ENCODE data around the gene SERTAD2. TPM values are rescaled to one million over a fixed set of nuclear protein-coding genes. Genes with fewer than 3 reads are reported as not detected.

SERTAD2 gene
- total RNA-seq, 2 experiments from 2014 or later: 50.5 to 54.1 TPM

DNA sequence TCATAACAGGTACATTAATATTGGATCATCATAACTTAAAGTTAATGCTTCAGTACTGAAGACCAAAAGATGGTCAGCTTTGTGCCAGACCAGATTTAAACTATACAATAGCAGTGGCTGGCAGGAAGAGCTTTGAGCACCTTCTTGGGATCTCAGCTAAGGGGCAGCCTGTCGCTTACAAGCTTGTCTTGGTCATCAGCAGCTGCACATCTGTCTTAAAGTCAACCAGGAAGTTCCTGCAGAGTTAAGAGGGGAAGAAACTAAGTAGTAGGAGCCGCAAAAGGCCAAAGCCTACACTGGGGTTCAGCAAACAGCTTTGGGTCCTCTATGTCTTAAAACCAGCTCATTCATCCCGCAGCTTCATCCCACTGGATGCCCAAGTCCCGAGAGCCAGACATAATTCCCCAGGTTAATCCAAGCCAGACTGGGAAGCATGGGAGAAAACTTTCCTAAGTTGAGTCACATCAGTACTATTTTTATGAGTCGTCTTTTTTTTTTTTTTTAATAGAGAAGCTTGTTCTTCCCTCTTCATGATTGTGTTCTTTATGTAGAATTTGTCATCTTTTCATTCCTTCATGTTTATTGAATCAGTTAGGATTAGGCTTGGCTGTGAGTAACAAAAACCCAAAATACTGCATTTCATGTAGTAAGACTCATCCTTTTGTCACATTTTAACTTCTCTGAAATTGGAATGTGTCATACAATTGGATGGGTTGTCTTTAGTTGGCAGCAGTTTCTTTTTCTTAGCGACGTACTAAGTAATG is 59.3 kb downstream of the SERTAD2 start:
- H3K27ac ChIP-seq (ENCODE audit: low read depth in 1 of 2, low read length in 2 of 2): no peak overlapping the region
- no peak overlapping the region for H3K4me3 Mint-ChIP-seq
- no peaks in the 10 kb centered on the region for H3K9me3 Mint-ChIP-seq
- no peak overlapping the region for H3K4me3 ChIP-seq (ENCODE audit: low read length)
- intact Hi-C loops (cut with DNase I, micrococcal nuclease): no loop called here
- POLR2A ChIA-PET: interaction anchor here (1.1 to 1.8 kb wide), 4 partner anchors 12 to 59 kb away, joined by 3 to 6 read pairs (median 4); partner anchors contain the start of gene SERTAD2
- peaks cover 33% of the 10 kb centered on the region for H3K36me3 ChIP-seq (ENCODE audit: insufficient read depth, low read length)
- TF ChIP-seq, protein P1, sequence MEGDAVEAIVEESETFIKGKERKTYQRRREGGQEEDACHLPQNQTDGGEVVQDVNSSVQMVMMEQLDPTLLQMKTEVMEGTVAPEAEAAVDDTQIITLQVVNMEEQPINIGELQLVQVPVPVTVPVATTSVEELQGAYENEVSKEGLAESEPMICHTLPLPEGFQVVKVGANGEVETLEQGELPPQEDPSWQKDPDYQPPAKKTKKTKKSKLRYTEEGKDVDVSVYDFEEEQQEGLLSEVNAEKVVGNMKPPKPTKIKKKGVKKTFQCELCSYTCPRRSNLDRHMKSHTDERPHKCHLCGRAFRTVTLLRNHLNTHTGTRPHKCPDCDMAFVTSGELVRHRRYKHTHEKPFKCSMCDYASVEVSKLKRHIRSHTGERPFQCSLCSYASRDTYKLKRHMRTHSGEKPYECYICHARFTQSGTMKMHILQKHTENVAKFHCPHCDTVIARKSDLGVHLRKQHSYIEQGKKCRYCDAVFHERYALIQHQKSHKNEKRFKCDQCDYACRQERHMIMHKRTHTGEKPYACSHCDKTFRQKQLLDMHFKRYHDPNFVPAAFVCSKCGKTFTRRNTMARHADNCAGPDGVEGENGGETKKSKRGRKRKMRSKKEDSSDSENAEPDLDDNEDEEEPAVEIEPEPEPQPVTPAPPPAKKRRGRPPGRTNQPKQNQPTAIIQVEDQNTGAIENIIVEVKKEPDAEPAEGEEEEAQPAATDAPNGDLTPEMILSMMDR (IDR thresholded peaks at IDR 0.05): no peak
- H3K4me1 Mint-ChIP-seq (ENCODE audit: low read depth): no peaks in the 10 kb centered on the region
- DNase-seq (no peak), ATAC-seq (ENCODE audit: poor library complexity) (no peak)
- no peak overlapping the region for H3K27ac Mint-ChIP-seq
- peaks cover 2% of the 10 kb centered on the region for H3K4me1 ChIP-seq (ENCODE audit: insufficient read depth, low read length)
- CTCF ChIA-PET: interaction anchor here (1.0 kb wide), 1 partner anchor 72 kb away, joined by 3 read pairs; no protein-coding TSS in a partner anchor
- H3K27me3 ChIP-seq (ENCODE audit: control insufficient read depth in 1 of 2, insufficient read depth in 2 of 2, low read length in 2 of 2): no peaks in the 10 kb centered on the region
- H3K36me3 Mint-ChIP-seq (ENCODE audit: low read depth): peaks cover 30% of the 10 kb centered on the region
- H3K9me3 ChIP-seq (ENCODE audit: control insufficient read depth in 1 of 2, insufficient read depth in 1 of 2, low read length in 2 of 2): no peaks in the 10 kb centered on the region
- H3K27me3 Mint-ChIP-seq: no peaks in the 10 kb centered on the region

DNA sequence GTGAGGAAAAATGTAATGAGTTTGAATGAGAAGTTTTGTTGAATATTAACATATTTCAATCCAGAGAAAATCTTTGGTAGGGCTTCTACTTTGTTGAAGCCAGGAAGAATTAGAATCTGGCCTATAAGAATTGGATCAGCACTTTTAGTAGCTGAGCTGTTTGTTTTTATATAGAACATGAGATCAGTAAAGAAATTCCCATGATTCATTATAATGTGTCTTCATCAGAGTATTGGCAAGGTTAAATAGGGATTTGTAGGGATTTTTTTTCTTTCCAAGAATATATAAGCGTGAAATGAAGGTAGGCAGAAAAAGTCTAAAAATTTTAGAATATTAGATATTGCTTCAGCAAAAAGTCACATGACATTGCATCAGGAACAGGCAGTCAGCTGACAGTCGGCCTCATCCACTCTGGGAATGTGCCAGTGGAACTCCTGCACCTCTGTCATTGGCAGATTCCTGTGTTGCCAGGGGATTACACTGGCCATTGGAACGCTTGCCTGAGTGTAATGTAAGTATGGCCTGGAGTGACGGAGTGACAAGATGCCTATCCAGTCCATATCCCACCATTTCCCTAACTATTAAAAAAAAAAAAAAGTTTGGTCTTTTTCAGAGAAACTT is 60.6 kb downstream of the SERTAD2 start:
- H3K27ac Mint-ChIP-seq: no peak overlapping the region
- no peaks in the 10 kb centered on the region for H3K4me1 Mint-ChIP-seq (ENCODE audit: low read depth)

DNA sequence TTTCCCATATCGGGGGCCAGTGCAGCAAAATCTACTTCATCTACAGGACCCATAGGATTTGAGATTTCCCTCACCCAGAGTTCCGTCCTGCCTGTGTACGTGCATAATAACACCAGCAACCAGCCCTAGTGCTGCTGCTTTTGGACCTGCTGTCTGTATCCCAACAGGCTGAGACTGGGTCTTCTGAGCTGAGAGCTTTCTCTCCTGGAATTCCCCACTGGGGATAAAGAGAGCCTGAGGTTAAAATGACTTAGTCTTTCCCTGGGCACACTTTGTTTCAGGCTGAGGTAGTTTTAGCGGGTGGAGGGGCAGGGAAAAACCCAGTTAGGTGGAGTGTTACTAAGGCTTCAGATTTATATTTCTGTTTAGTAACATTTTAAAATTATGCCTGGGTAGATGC is 62.5 kb downstream of the SERTAD2 start:
- no peaks in the 10 kb centered on the region for H3K4me1 ChIP-seq (ENCODE audit: insufficient read depth, low read length)
- CTCF ChIA-PET: no interaction called here
- no peaks in the 10 kb centered on the region for H3K4me1 Mint-ChIP-seq (ENCODE audit: low read depth)
- intact Hi-C loops (cut with DNase I, micrococcal nuclease): no loop called here
- H3K27ac ChIP-seq (ENCODE audit: low read depth in 1 of 2, low read length in 2 of 2): no peak overlapping the region
- POLR2A ChIA-PET: no interaction called here
- H3K27me3 Mint-ChIP-seq: no peaks in the 10 kb centered on the region
- H3K4me3 Mint-ChIP-seq: no peak overlapping the region
- H3K36me3 ChIP-seq (ENCODE audit: insufficient read depth, low read length): peaks cover 55% of the 10 kb centered on the region
- H3K9me3 ChIP-seq (ENCODE audit: control insufficient read depth in 1 of 2, insufficient read depth in 1 of 2, low read length in 2 of 2): no peaks in the 10 kb centered on the region
- no peak overlapping the region for H3K4me3 ChIP-seq (ENCODE audit: low read length)
- TF ChIP-seq, protein P1 (IDR thresholded peaks at IDR 0.05): no peak
- ATAC-seq (ENCODE audit: poor library complexity) (no peak), DNase-seq (no peak)
- no peaks in the 10 kb centered on the region for H3K27me3 ChIP-seq (ENCODE audit: control insufficient read depth in 1 of 2, insufficient read depth in 2 of 2, low read length in 2 of 2)
- H3K9me3 Mint-ChIP-seq: no peaks in the 10 kb centered on the region
- H3K27ac Mint-ChIP-seq: no peak overlapping the region
- peaks cover 54% of the 10 kb centered on the region for H3K36me3 Mint-ChIP-seq (ENCODE audit: low read depth)

More for the DNA sequence above, 60.6 kb downstream of the SERTAD2 start:
- CTCF ChIA-PET: no interaction called here
- H3K27ac ChIP-seq (ENCODE audit: low read depth in 1 of 2, low read length in 2 of 2): no peak overlapping the region
- H3K27me3 ChIP-seq (ENCODE audit: control insufficient read depth in 1 of 2, insufficient read depth in 2 of 2, low read length in 2 of 2): no peaks in the 10 kb centered on the region
- no peaks in the 10 kb centered on the region for H3K4me1 ChIP-seq (ENCODE audit: insufficient read depth, low read length)
- H3K9me3 ChIP-seq (ENCODE audit: control insufficient read depth in 1 of 2, insufficient read depth in 1 of 2, low read length in 2 of 2): no peaks in the 10 kb centered on the region
- POLR2A ChIA-PET: interaction anchor here (1.5 kb wide), 1 partner anchor 61 kb away, joined by 3 read pairs; the partner anchor contains the start of gene SERTAD2
- Mint-ChIP-seq H3K4me3 (no peak overlapping the region), H3K9me3 (no peaks in the 10 kb centered on the region), H3K36me3 (ENCODE audit: low read depth) (peaks cover 41% of the 10 kb centered on the region), H3K27me3 (no peaks in the 10 kb centered on the region)
- ATAC-seq (ENCODE audit: poor library complexity): no peak
- TF ChIP-seq, protein P1 (IDR thresholded peaks at IDR 0.05): no peak
- intact Hi-C loops (cut with DNase I, micrococcal nuclease): no loop called here
- H3K4me3 ChIP-seq (ENCODE audit: low read length): no peak overlapping the region
- no peak for DNase-seq
- H3K36me3 ChIP-seq (ENCODE audit: insufficient read depth, low read length): peaks cover 44% of the 10 kb centered on the region
